Ovary (tissue), 3 donors: ENCODE data around the gene PIPOX.

Source experiments
- CTCF ChIP-seq, 3 donors: fragments of 450-650 bp in 2 of 3; fragments of 200-600 bp in 1 of 3; IDR thresholded peaks; one replicate each; pipeline versions ENCODE4 v1.5.1 to v1.8.0; 2016 to 2022; ENCODE audit warnings: antibody characterized with exemption in 3 of 3, mild to moderate bottlenecking in 1 of 3
- POLR2A ChIP-seq: fragments of 450-650 bp; IDR thresholded peaks from one replicate; pipeline ENCODE4 v1.6.1; 2017; ENCODE audit warnings: antibody characterized with exemption, mild to moderate bottlenecking, moderate library complexity
- donor health status: DM: no; HTN: no; CAD: no.

- TF ChIP-seq POLR2A (no peak), CTCF (IDR thresholded peaks at IDR 0.05) (no peak)
Measured at GRCh38 chr17:29085223-29085622, 42.3 kb downstream of the PIPOX start.
